Fibroblast of peridontal ligament (primary cell): ENCODE data around the gene FBXO8.
"Not testable (repeated sequence)": the region's sequence is repeated elsewhere in the genome, so short reads cannot be mapped to it uniquely, and the experiment has no call there.

Source experiments
- DNase-seq: peaks from one replicate; pipeline ENCODE4 v3.0.0-alpha.2; 2010; ENCODE audit errors: extremely low read depth

Gene FBXO8, protein sequence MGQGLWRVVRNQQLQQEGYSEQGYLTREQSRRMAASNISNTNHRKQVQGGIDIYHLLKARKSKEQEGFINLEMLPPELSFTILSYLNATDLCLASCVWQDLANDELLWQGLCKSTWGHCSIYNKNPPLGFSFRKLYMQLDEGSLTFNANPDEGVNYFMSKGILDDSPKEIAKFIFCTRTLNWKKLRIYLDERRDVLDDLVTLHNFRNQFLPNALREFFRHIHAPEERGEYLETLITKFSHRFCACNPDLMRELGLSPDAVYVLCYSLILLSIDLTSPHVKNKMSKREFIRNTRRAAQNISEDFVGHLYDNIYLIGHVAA

DNA sequence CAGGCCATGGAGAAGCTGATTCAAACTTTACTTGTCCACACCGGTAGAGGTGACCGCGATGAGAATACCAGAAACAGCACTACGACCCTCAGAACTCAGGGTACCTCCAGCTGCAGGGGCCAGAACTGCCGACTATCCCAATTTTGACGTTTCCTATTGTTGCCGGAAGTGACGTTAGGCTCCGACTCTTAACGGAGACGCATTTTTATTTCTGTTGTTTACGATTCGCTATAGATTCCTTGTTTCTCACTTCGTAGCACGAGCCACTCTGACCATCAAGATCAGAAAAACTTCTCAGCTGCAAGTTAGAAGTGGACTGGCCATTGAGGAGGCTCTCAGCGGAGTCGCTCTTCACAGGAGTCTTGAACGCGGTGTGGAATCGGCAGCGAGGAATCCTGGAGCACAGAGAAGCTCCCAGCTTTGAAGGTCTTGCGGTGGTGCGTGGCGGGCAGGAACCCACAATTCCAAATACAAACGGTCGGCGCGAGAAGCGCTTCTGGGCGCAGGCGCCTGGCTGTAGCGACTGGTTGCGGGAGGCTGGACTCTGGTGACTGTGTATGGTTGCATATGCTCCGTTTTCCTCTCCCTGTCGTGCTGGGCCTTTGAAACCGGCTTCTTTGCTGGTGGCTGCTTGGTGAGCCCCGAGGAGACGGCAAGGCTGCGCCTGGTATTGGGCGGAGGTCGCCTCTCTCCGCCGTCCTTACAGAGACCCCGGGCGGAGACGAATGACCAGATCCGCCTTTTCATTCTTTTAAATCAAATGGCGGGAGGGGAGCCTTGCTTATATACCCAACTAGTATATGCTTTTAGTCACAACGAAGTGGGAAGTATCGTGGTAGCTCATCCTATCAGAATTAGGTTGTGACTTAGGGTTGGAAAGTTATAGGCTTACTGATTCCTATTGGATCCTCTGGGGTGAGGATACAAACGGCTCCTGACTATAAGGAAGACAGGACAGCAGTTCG is at the start of gene FBXO8, which contains the start of gene CEP44:
Gene FBXO8 (minus strand): TSS at position 161 of the 965 bp plus-strand sequence. CDS start 20,575 bp downstream, outside the sequence.
Gene CEP44 (plus strand): TSS at position 405 of the 965 bp plus-strand sequence. CDS start 15,211 bp downstream, outside the sequence.
- DNase-seq: peak; percentile 90

DNA sequence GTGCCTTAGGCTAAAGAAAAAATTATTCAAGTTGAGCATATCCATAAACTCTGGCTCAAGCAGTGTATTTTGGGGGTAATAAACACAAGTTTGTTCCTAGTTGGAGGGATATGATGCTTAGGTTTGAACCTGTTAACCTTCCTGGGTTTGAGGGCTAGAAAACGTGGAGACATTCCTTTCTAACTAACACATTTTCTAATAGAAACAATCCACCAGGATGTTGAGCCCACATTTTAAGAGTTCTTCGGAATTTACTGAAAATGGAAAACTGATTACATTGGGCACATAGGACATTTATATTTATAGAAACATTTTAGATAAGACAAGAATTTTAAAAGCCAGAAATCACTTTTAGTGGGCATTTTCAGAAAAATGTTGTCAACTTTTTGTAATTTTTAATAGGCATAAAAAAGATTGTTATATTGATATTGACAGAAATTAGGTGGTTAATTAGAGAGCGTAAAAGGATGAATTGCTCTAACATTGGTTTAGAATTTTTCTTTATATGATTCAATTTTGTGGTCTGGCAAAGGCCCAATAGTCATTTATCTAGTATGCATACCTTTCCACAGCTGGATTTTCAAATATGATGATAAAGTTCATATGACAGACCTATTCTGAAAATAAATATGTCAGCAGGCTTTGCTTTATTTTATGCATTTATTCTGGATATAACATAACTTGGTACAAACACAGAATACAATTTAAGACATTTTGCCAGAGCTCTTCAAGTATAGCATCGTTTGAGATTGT is 49.5 kb upstream of the FBXO8 start:
- DNase-seq: no peak

- peak; percentile 25 for DNase-seq
Measured at GRCh38 chr4:174324725-174325124, 41.3 kb upstream of the FBXO8 start.

DNA sequence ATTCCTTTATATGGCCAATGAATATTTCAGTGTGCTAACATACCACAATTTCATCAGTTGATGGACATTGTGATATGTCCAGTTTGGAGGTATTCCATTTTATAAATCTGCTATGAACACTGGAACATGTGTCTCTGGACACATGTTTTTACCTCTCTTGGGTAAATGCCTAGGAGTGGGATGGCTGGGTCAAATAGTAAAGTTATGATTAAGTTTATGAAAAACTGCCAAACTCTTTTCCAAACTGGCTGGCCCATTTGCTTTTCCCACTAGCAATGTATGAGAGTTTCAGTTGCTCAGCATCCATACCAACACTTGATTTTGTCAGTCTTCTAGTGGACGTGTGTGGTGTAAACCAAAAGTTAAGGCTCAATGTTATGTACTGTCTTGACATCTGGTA is 40.8 kb upstream of the FBXO8 start:
- DNase-seq: peak; percentile 25

DNA sequence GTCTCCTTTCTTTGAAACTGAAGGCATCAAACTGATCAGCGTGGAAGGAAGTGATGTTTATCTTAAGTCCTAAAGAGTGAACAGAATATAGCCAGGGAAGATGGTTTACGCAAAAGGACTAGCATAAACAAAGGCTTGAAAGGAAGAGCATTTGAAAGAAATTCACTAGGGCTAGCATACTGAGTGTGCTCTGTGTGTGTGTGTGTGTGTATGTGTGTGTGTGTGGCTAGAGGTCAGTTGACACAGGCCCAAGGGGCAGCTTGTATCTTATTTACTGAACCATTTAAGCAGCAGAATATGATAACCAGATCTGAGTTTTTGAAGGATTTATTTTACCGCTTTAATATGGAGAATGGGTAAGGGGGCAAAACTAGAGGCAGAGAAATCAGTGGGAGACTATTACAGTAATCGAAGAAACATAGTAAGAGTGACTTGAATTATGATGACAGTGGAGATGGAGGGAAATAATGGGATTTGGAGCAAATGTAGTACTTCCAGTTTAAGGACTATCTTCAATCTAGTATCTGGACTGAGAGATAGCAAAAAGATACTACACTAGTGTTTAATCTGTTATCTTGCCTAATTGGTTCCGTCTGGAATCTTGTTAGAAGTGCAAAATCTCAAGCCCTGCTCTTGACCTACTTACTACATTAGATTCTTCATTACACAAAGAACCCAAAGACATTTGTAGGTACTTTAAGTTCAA is 37.2 kb upstream of the FBXO8 start:
- no peak for DNase-seq

GRCh38 chr4:174318829-174319764 is 35.6 kb upstream of the FBXO8 start:
- peak; percentile 73 for DNase-seq

GRCh38 chr4:174317531-174317930 is 34.1 kb upstream of the FBXO8 start:
- no peak for DNase-seq

GRCh38 chr4:174316954-174317353 is 33.5 kb upstream of the FBXO8 start:
- no peak for DNase-seq

DNA sequence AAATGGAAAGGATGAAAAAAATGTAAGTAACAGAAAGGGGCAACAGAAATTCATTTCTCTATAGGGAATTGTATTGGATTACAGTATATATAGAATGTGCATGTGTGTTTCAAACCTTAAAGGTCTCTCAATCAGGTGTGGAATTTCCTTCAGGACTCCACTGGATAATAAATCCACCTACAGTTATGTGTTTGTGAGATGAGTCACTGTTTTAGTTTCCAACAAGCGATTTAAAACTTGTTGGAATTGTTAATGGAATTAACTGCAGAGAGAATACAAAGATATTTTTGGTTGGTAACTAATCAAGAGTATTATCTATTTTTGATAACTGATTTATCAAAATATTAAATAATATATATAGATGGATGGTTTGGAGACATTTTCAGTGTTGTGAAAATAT is 33.1 kb upstream of the FBXO8 start:
- no peak for DNase-seq

DNA sequence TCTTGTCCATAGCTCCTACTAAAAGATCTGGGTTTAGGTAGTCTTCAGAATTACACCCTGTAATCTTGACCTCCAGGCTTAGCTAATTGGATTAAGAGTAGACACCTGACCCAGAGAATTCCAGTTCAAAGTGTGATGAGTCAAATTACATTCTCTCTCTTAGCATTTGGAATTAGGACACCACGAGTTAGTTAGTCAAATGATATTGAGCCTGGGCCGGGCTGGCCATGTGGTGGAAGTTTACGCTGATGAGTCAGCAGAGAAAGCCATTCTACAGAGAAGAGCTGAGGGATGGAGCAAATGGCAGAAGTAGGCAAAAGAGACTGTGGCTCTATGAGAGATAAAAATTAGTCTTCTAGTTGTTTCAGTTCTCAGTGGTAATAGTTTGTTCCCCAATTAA is 31.3 kb upstream of the FBXO8 start:
- DNase-seq: peak; percentile 48

- DNase-seq: no peak
Measured at GRCh38 chr4:174314274-174314673, 30.8 kb upstream of the FBXO8 start.

- DNase-seq: no peak
Measured at GRCh38 chr4:174312993-174313392, 29.5 kb upstream of the FBXO8 start.

- DNase-seq: no peak
Measured at GRCh38 chr4:174307694-174308093, 24.2 kb upstream of the FBXO8 start.

GRCh38 chr4:174305961-174306360 is 22.5 kb upstream of the FBXO8 start:
- DNase-seq: no peak

DNA sequence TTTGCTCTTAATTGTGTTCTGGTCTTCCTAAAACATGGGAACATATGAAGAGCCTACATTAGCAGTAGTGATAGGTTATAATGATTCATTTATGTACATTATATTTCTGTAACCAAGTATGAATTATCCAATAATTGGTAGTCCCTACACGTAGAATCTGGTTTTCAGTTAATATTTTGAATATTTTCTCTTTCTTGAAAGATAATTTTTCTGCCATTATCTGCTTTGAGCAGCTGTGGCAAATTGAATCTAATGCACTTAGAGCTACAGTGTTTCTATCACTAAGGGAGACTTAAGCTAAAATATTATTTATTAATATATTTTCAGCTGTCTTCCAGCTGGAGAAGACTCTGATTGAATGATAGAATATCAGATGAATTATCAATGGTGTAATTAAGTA is 21.2 kb upstream of the FBXO8 start:
- no peak for DNase-seq

DNA sequence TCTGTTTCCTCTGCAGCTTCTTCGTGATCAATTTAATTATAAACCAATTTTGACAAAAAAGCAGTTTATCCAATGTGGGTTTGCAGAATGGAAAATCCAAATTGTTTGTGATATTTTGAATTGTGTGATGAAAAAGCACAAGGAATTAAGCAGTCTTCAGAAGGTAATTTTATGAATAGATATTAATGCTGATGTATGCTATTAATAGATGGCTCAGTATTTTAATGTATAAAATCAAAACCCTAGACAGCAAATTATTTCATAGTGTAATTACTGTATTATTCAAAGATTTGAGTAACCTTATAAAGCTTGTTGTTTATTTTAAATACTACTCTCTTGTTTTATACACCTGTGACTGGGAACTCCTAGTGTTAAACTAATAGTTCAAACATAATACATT is 20.2 kb upstream of the FBXO8 start:
- DNase-seq: no peak

DNA sequence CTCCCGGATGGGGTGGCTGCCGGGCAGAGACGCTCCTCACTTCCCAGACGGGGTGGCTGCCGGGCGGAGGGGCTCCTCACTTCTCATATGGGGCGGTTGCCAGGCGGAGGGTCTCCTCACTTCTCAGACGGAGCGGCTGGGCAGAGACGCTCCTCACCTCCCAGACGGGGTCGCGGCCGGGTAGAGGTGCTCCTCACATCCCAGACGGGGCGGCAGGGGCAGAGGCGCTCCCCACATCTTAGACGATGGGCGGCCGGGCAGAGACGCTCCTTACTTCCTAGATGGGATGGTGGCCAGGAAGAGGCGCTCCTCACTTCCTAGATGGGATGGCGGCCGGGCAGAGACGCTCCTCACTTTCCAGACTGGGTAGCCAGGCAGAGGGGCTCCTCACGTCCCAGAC is 11.7 kb upstream of the FBXO8 start:
- DNase-seq: not testable (repeated sequence)

GRCh38 chr4:174294641-174295040 is 11.2 kb upstream of the FBXO8 start:
- DNase-seq: not testable (repeated sequence)

DNA sequence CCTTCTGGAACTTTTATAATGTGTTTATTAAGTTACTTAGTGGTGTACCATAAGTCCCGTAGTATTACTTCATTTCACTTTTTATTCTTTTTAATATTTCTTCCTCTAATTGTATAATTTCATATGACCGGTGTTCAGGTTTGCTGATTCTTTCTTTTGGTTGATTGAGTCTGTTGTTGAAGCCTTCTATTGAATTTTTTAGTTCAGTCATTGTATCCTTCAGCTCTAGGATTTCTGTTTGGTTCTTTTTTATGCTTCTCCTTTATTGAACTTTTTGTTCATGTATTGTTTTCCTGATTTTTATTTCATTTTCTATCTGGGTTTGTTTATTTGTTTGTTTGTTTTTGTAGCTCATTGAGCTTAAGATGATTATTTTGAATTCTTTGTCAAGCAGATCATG is 9.0 kb upstream of the FBXO8 start:
- no peak for DNase-seq

GRCh38 chr4:174286870-174287269 is 3.4 kb upstream of the FBXO8 start:
- DNase-seq: no peak
